ENCODE data around the gene ALK. TPM values are rescaled to one million over a fixed set of nuclear protein-coding genes. Genes with fewer than 3 reads are reported as not detected.

The ALK gene
- polyA plus RNA-seq, 1 experiment = not detected

DNA sequence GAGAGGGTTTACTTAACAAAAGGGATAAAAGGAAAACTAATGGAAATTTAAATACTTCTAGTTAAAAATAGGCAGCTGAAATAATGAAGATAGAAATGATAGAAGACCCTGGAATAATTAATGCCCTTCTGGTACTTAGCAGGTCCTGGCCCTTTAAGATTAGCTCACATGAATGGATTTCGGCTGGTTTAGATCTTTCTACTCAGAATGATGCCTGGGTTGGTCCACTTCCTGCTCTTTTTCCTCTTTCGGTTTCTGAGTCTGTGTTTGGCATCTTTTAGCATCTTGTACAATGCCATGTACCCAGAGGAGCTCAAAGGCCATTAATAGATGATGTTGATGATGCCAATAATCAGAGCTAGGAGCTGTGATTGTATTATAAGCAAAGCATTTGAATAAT is 515.7 kb downstream of the ALK start:
- Histone ChIP-seq H3K27me3 (ENCODE audit: control insufficient read depth, insufficient read depth, low read length) (peaks cover 2% of the 10 kb centered on the region), H3K27ac (ENCODE audit: low read depth, low read length) (no peak overlapping the region), H3K9me3 (ENCODE audit: control insufficient read depth, insufficient read depth, low read length) (no peaks in the 10 kb centered on the region), H3K4me3 (ENCODE audit: low read depth, low read length) (no peak overlapping the region)
- TF ChIP-seq, protein P1, sequence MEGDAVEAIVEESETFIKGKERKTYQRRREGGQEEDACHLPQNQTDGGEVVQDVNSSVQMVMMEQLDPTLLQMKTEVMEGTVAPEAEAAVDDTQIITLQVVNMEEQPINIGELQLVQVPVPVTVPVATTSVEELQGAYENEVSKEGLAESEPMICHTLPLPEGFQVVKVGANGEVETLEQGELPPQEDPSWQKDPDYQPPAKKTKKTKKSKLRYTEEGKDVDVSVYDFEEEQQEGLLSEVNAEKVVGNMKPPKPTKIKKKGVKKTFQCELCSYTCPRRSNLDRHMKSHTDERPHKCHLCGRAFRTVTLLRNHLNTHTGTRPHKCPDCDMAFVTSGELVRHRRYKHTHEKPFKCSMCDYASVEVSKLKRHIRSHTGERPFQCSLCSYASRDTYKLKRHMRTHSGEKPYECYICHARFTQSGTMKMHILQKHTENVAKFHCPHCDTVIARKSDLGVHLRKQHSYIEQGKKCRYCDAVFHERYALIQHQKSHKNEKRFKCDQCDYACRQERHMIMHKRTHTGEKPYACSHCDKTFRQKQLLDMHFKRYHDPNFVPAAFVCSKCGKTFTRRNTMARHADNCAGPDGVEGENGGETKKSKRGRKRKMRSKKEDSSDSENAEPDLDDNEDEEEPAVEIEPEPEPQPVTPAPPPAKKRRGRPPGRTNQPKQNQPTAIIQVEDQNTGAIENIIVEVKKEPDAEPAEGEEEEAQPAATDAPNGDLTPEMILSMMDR (IDR thresholded peaks at IDR 0.05; ENCODE audit: low read depth, low read length) = no peak
- POLR2A ChIA-PET = no interaction called here
- DNase-seq (ENCODE audit: low read depth, low spot score) = no peak
- CTCF ChIA-PET = no interaction called here

DNA sequence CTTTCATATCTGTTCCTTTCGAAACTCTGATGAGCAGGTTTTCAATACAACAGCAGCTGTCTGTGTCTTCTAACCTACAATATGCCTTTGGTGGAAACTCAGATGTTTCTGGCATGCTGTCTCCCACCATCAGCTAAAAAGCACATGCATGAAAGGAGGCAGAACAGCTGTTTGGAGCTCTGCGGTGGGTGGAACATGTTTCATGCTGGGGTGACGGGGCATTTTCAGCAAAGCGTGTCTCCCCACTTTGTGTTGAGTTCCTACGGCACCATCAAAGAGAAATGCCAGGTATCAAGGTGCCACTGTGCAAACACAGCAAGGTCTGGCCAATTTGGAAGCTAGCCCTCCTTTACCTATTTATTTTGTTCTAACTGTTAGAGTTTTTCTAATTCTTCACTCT is 516.1 kb downstream of the ALK start:
- no peak for DNase-seq (ENCODE audit: low read depth, low spot score)
- ChIA-PET POLR2A (no interaction called here), CTCF (no interaction called here)
- Histone ChIP-seq H3K9me3 (ENCODE audit: control insufficient read depth, insufficient read depth, low read length) (no peaks in the 10 kb centered on the region), H3K27ac (ENCODE audit: low read depth, low read length) (no peak overlapping the region), H3K27me3 (ENCODE audit: control insufficient read depth, insufficient read depth, low read length) (peaks cover 2% of the 10 kb centered on the region), H3K4me3 (ENCODE audit: low read depth, low read length) (no peak overlapping the region)
- TF ChIP-seq, protein P1 (IDR thresholded peaks at IDR 0.05; ENCODE audit: low read depth, low read length) = no peak

DNA sequence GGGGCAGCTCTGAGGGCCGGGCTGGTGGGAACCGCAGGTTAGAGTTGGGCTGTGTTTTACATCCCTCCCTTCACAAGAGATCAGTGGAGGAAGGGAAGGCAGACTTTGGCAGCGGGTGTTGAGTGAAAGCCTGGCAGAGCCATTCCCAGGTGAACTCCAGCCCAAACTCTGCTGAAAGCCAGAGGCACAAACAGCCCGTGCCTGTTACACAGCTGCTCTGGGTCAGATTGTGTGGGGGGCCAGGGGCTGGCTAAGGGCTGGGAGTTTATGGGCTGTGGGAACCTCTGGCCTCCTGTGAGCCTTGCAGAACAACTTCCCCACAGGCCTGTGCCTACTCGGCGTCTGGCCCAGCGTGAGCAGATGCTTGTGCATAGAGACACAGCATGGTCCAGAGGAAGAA is 519.4 kb downstream of the ALK start:
- CTCF ChIA-PET = no interaction called here
- no peak overlapping the region for H3K4me3 ChIP-seq (ENCODE audit: low read depth, low read length)
- POLR2A ChIA-PET = no interaction called here
- TF ChIP-seq, protein P1 (IDR thresholded peaks at IDR 0.05; ENCODE audit: low read depth, low read length) = no peak
- H3K27ac ChIP-seq (ENCODE audit: low read depth, low read length) = no peak overlapping the region
- H3K27me3 ChIP-seq (ENCODE audit: control insufficient read depth, insufficient read depth, low read length) = no peaks in the 10 kb centered on the region
- no peaks in the 10 kb centered on the region for H3K9me3 ChIP-seq (ENCODE audit: control insufficient read depth, insufficient read depth, low read length)
- no peak for DNase-seq (ENCODE audit: low read depth, low spot score)

DNA sequence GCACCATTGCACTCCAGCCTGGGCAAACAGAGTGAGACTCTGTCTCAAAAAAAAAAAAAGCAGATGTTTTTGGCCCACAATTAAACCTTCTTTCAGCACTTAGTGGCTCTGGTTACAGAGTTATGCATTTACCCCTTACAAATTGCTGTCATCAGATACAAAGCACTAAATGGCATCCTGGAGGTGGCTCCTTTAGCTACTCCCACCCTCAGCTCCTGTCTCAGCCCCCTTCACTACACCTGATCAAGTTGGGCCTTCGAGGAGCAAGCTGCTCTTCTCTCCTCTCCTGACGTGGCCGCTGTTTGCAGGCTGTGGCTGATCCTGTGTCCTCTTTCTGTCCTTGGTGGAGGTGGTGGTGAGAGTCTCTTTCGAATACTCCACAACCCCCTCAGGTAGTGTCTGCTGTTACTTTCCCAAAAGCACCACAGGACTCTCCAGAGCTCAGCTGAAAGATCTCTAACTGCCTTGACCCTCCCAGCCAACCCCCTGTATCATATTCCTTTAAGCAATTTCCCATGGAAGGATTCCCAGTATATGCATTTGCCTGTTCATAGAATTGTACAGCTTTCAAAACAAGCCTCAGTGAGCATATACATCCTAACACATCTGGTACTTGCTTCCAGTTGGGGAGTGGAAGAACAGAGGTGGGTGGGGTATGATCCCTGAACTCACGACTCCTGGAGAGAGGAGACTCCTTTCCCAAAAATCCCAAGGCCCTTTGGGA is 520.3 kb downstream of the ALK start:
- H3K27me3 ChIP-seq (ENCODE audit: control insufficient read depth, insufficient read depth, low read length) = no peaks in the 10 kb centered on the region
- POLR2A ChIA-PET = no interaction called here
- TF ChIP-seq, protein P1 (IDR thresholded peaks at IDR 0.05; ENCODE audit: low read depth, low read length) = no peak

DNA sequence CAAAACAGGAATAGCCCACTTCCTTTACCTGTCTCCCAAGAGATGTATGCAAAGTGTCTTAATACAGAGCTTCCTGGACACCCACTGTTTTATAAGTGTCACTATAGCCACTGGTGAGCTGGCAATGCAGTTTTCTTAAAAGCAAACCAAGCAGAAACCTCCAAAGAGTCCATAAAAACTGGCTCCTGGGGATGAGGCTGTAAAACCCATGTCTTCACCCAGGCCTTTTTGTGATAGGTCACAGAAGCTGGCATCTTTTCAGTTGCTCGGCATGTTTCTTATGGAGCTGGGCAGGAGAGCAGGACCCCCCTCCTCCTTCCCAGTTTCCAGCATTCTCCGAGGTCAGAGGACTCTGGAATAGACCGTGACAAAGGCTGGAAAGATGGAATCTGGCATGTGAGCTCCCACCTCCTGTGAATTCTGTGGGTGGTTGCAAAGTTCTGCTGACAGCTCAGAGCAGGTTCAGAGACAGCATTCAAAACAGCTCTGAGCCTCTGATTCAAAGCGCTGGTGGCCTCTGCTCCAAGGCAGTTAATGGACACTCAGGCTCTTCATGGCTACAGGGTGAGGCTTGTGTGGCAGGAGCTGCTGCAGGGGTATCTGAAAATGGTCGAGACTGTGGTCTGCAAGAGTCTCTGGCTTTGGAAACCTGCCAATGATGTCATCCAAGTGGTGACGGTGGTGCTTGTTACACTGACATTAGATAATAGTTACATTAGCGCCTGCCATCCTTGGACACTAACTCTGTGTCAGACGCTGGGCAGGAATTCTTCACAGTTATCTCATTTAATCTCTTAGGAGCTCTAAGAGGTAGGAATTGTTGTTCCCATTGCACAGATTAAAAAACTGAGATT is 522.8 kb downstream of the ALK start:
- TF ChIP-seq, protein P1 (IDR thresholded peaks at IDR 0.05; ENCODE audit: low read depth, low read length) = no peak

More for the DNA sequence above, 520.3 kb downstream of the ALK start:
- CTCF ChIA-PET = no interaction called here
- no peaks in the 10 kb centered on the region for H3K9me3 ChIP-seq (ENCODE audit: control insufficient read depth, insufficient read depth, low read length)
- H3K4me3 ChIP-seq (ENCODE audit: low read depth, low read length) = no peak overlapping the region
- DNase-seq (ENCODE audit: low read depth, low spot score) = no peak
- H3K27ac ChIP-seq (ENCODE audit: low read depth, low read length) = no peak overlapping the region

More for the DNA sequence above, 522.8 kb downstream of the ALK start:
- H3K27ac ChIP-seq (ENCODE audit: low read depth, low read length) = no peak overlapping the region
- DNase-seq (ENCODE audit: low read depth, low spot score) = no peak
- CTCF ChIA-PET = no interaction called here
- no peak overlapping the region for H3K4me3 ChIP-seq (ENCODE audit: low read depth, low read length)
- POLR2A ChIA-PET = no interaction called here
- H3K9me3 ChIP-seq (ENCODE audit: control insufficient read depth, insufficient read depth, low read length) = no peaks in the 10 kb centered on the region
- no peaks in the 10 kb centered on the region for H3K27me3 ChIP-seq (ENCODE audit: control insufficient read depth, insufficient read depth, low read length)
